Measurements from ENCODE around the gene ASB10.

- TF ChIP-seq, protein P1, sequence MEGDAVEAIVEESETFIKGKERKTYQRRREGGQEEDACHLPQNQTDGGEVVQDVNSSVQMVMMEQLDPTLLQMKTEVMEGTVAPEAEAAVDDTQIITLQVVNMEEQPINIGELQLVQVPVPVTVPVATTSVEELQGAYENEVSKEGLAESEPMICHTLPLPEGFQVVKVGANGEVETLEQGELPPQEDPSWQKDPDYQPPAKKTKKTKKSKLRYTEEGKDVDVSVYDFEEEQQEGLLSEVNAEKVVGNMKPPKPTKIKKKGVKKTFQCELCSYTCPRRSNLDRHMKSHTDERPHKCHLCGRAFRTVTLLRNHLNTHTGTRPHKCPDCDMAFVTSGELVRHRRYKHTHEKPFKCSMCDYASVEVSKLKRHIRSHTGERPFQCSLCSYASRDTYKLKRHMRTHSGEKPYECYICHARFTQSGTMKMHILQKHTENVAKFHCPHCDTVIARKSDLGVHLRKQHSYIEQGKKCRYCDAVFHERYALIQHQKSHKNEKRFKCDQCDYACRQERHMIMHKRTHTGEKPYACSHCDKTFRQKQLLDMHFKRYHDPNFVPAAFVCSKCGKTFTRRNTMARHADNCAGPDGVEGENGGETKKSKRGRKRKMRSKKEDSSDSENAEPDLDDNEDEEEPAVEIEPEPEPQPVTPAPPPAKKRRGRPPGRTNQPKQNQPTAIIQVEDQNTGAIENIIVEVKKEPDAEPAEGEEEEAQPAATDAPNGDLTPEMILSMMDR (IDR thresholded peaks at IDR 0.05), result peak; percentile 69
- no peak for TF ChIP-seq ZFX (IDR thresholded peaks at IDR 0.05; ENCODE audit: borderline replicate concordance)
These were observed 11.2 kb downstream of the ASB10 start for GRCh38 chr7:151175793-151176311.

Measured in 22Rv1 (cell line).